Gastrocnemius medialis (tissue), 4 donors: ENCODE measurements around the gene ABR.

ENCODE experiments used
- CTCF ChIP-seq, 5 experiments: fragments of 450-650 bp in 3 of 5; fragments of 200-600 bp in 2 of 5; sonication (generic) in 2 of 5; IDR thresholded peaks in 4 of 5; conservative IDR thresholded peaks in 1 of 5; 1 replicate in 4 of 5; 2 replicates in 1 of 5; pipeline ENCODE4 v1.5.1; 2016 to 2019; ENCODE audit warnings: antibody characterized with exemption in 5 of 5, mild to moderate bottlenecking in 3 of 5, moderate library complexity in 3 of 5
- POLR2A ChIP-seq, 2 donors: fragments of 450-650 bp; IDR thresholded peaks; one replicate each; pipeline ENCODE4 v1.6.1; 2017; ENCODE audit warnings: antibody characterized with exemption in 2 of 2, mild to moderate bottlenecking in 2 of 2, moderate library complexity in 2 of 2

GRCh38 chr17:1203967-1204291 is 24.1 kb upstream of the ABR start:
- TF ChIP-seq CTCF (IDR thresholded peaks at IDR 0.05 in 4 of 5, conservative IDR thresholded peaks at IDR 0.05 in 1 of 5) (no peak), POLR2A (IDR thresholded peaks at IDR 0.05) (no peak)
